ENCODE results near the gene DUSP10. TPM values are rescaled to one million over a fixed set of nuclear protein-coding genes. Genes with fewer than 3 reads are reported as not detected.

Gene DUSP10
- total RNA-seq, result 3.1 and 4.6 TPM in 2 replicates

DNA sequence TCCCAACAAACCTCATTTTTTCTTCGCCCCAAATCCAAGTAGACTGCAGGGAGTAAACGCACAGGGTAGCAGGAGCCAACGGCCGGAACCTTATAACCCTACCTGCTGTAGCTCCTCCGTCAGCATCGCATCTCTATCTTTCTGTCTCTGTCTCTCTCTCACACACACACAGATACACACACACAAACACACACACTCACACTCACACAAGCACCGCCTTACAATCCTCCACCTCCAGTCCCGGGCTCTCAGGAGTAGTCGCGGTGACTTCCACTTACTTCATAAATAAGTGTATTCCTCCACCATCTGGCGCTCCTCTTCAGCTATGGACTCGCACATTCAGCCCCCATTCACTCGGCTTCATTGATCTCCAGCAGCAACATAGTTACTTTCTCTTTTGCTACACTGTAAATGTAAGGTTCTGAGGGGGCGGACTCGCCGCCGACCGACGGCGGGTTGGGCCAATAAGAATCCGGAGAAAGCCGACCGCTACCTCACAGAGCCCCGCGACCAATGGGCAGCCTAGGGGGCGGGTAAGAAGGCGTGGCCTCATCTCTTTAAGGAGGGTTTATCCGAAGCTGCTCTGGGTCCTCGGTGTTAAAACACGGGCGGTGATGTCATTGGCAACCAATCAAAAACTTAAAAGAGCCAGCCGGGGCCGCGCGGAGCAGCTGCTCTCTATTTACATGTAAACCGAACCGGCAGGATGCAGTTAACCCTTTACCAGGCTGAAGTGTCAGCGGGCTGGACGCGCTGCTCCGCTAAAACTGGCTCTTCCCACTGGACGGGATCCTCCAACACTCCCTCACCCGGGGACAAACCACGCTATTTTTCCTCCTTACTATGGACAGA is at the start of gene DUSP10:
Gene DUSP10 (minus strand): TSS at position 387 of the 852 bp plus-strand sequence. CDS start 2,345 bp downstream, outside the sequence.

